ENCODE results near the gene NAV3.

The NAV3 gene

DNA sequence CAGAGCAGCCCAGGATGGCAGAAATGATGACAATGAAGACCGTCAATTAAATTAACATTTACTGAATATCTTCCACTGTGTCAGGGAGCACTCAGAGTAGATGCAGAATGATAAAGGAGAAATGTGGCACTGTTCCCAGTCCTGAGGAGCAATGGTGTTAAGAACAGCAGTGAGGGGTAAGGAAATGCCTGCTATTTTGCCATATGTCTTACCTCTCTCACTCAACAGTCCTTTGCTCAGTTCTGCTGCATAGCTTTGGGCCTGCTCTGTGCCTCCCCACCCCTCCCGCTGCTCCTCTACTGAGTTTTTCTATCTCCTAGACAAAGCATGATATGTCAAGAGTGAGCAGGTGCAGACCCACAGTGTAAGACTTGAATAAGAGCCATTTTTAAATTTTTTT lies 318.8 kb downstream of the NAV3 start:
- CTCF ChIA-PET: interaction anchor here (0.6 kb wide), 1 partner anchor 851 kb away, joined by 3 read pairs; no protein-coding TSS in a partner anchor
- no peak for DNase-seq (ENCODE audit: extremely low spot score)
- POLR2A ChIA-PET: no interaction called here

DNA sequence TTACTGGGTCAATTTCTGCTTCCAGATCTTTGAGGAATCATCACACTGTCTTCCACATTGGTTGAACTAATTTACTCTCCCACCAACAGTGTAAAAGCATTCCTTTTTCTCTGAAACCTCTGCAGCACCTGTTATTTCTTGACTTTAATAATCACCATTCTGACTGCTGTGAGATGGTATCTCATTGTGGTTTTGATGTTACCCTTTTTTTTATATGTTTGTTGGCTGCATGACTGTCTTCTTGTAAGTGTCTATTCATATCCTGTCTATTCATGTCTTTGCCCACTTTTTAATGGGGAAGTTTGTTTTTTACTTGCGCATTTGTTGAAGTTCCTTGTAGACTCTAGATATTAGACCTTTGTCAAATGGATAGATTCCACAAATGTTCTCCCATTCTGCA lies 324.9 kb downstream of the NAV3 start:
- no peak for DNase-seq (ENCODE audit: extremely low spot score)
- ChIA-PET POLR2A (no interaction called here), CTCF (no interaction called here)
- TF ChIP-seq ARNT (IDR thresholded peaks at IDR 0.05) (no peak), SUZ12 (IDR thresholded peaks at IDR 0.05) (no peak), FOXM1 (IDR thresholded peaks at IDR 0.05; ENCODE audit: borderline replicate concordance) (no peak), BHLHE40 (IDR thresholded peaks at IDR 0.05; ENCODE audit: borderline replicate concordance) (no peak), ELF4 (IDR thresholded peaks at IDR 0.05) (no peak), TARDBP (IDR thresholded peaks at IDR 0.05) (no peak), ZNF384 (IDR thresholded peaks at IDR 0.05) (no peak)
- TF ChIP-seq, protein P1, sequence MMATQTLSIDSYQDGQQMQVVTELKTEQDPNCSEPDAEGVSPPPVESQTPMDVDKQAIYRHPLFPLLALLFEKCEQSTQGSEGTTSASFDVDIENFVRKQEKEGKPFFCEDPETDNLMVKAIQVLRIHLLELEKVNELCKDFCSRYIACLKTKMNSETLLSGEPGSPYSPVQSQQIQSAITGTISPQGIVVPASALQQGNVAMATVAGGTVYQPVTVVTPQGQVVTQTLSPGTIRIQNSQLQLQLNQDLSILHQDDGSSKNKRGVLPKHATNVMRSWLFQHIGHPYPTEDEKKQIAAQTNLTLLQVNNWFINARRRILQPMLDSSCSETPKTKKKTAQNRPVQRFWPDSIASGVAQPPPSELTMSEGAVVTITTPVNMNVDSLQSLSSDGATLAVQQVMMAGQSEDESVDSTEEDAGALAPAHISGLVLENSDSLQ (IDR thresholded peaks at IDR 0.05): no peak

More for the DNA sequence above, 318.8 kb downstream of the NAV3 start:
- TF ChIP-seq FOXA1 (IDR thresholded peaks at IDR 0.05) (no peak), HDGF (IDR thresholded peaks at IDR 0.05; ENCODE audit: borderline replicate concordance) (no peak), L3MBTL2 (conservative IDR thresholded peaks at IDR 0.05) (no peak), SP1 (IDR thresholded peaks at IDR 0.05) (no peak), FOXM1 (IDR thresholded peaks at IDR 0.05; ENCODE audit: borderline replicate concordance) (no peak), ARNT (IDR thresholded peaks at IDR 0.05) (no peak)
- TF ChIP-seq, protein P1 (IDR thresholded peaks at IDR 0.05): no peak

DNA sequence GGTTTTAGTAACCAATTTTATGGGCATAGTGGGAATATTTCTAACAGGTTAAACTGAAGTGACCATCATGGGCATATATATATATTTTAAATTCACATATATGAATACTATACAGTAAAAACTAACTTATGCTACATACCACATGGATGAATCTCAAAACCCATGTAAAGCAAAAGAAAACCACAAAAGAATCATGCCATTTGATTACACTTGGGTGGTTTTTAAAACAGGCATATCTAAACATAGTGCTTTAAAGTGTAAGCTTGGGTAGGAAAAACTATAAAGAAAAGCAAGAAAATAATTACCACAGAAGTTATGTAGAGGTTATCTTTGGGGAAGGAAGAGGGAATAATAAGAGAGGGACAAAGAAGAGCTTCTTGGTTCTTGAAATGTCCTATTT lies 326.1 kb downstream of the NAV3 start:
- DNase-seq (ENCODE audit: extremely low spot score): no peak

DNA sequence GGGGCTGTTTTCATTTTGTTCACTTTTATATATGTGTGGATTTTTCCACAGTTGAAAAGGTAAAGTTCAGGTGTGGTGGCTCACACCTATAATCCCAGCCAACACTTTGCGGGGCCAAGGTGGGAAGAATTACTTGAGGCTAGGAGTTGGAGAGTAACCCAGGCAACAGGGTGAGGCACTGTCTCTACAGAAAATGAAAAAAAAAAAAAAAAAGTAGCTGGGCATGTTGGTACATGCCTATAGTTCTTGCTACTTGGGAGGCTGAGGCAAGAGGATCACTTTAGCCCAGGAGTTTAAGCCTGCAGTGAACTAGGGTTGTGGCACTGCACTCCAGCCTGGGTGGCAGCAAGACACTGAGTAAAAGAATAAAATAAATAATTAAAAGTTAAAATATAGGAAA lies 326.5 kb downstream of the NAV3 start:
- ChIA-PET POLR2A (no interaction called here), CTCF (no interaction called here)
- TF ChIP-seq LEF1 (IDR thresholded peaks at IDR 0.05; ENCODE audit: borderline replicate concordance): no peak
- peak; percentile 62; the same call in 1 of the 2 replicates for TF ChIP-seq ZNF384 (IDR thresholded peaks at IDR 0.05)
- DNase-seq (ENCODE audit: extremely low spot score): no peak

More for the DNA sequence above, 326.1 kb downstream of the NAV3 start:
- TF ChIP-seq FOXA1 (IDR thresholded peaks at IDR 0.05): no peak
- POLR2A ChIA-PET: no interaction called here
- CTCF ChIA-PET: no interaction called here

DNA sequence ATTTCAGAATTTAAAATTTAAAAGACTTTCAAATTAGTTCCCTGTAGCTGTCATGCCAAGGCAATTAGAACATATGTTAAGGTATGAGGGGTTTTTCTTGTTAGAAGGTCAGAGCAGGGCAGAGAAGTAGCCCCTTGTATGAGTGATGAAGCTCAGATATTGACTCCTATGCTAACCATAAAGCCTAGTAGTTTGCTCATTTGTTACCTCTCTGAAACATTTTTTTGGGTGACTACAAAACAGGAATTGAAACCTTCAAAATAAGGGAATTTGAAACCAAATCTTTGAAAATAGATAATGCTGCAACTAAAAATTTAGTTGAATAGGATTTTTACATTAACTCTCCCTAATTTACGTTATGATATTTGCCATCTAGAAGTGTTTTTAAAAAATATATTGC lies 333.5 kb downstream of the NAV3 start:
- TF ChIP-seq HDGF (IDR thresholded peaks at IDR 0.05; ENCODE audit: borderline replicate concordance) (no peak), FOXK2 (IDR thresholded peaks at IDR 0.05) (no peak), TARDBP (IDR thresholded peaks at IDR 0.05) (no peak), FOXM1 (IDR thresholded peaks at IDR 0.05; ENCODE audit: borderline replicate concordance) (no peak), ELF4 (IDR thresholded peaks at IDR 0.05) (no peak), NFRKB (IDR thresholded peaks at IDR 0.05) (no peak)
- ChIA-PET CTCF (interaction anchor here (1.0 kb wide), 1 partner anchor 134 kb away, joined by 3 read pairs; no protein-coding TSS in a partner anchor), POLR2A (no interaction called here)
- DNase-seq (ENCODE audit: extremely low spot score): no peak

DNA sequence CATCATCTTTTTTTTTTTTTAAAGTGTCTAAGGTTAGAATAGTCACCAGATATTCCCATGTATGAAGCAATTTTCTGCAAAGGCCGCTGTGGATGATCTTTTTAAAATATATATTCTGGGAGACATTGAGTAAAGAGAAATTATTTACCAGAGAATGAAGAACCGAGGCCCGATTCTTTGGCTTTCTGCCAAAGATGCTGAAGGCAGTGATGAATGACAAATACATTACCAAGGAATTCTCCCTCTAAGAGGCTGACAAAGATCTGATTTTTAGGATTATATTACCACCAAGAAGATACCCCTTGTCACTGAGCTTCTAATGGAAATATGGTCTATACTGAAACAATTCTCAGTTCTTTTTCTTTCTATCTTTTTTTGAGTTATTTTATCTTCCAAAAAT lies 336.8 kb downstream of the NAV3 start:
- CTCF ChIA-PET: no interaction called here
- DNase-seq (ENCODE audit: extremely low spot score): no peak
- no peak for TF ChIP-seq ARNT (IDR thresholded peaks at IDR 0.05)
- no peak for TF ChIP-seq SP1 (IDR thresholded peaks at IDR 0.05)
- TF ChIP-seq HDGF (IDR thresholded peaks at IDR 0.05; ENCODE audit: borderline replicate concordance): no peak
- no peak for TF ChIP-seq NFRKB (IDR thresholded peaks at IDR 0.05)
- TF ChIP-seq, protein P1 (IDR thresholded peaks at IDR 0.05): peak; percentile 68
- TF ChIP-seq SUZ12 (IDR thresholded peaks at IDR 0.05): no peak
- no peak for TF ChIP-seq ELF4 (IDR thresholded peaks at IDR 0.05)
- POLR2A ChIA-PET: no interaction called here

DNA sequence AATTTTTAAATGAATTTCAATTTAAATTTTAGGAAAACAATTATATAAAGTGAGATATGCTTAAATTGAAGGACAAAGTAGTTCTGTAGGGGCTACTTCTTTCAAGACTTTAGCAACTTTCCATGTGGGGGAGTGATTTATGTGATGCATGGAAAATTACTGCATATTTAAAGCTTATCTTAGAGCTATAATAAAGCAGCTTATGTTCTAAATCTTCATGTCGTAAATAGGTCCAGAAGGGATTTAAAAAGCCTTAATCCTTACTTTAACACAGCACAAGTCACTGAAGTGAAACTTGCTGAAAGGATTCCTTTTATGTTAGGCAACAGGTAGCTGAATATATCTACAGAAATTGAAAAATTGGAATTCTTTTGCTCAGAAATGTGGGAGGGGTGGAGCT lies 340.4 kb downstream of the NAV3 start:
- CTCF ChIA-PET: interaction anchor here (0.7 to 1.3 kb wide), 2 partner anchors 289 to 1520 kb away, joined by 3 to 4 read pairs; partner anchors contain the start of gene PAWR
- TF ChIP-seq, protein P1 (IDR thresholded peaks at IDR 0.05): peak; percentile 62
- no peak for TF ChIP-seq ELF4 (IDR thresholded peaks at IDR 0.05)
- TF ChIP-seq TARDBP (IDR thresholded peaks at IDR 0.05): no peak
- POLR2A ChIA-PET: no interaction called here
- no peak for DNase-seq (ENCODE audit: extremely low spot score)

DNA sequence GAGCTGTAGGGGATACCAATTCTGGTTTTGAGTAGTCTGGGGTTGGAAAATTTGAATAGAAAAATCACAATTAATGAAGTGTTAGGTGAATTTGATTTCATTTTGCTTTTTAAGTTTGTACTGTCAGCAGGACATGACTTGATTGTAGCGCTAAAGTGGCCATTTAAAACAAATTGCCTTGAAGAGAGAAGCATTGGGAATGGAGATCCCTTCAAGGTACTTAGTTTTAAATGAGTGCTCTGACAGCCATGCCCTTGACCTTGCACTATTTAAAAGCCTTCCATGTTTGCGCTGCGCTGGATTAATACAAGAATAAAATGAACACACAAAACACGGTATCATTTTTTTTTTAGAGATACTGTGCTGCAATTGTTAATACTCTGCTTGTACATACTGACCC lies 345.9 kb downstream of the NAV3 start:
- POLR2A ChIA-PET: no interaction called here
- DNase-seq (ENCODE audit: extremely low spot score): no peak
- CTCF ChIA-PET: no interaction called here
- no peak for TF ChIP-seq SP1 (IDR thresholded peaks at IDR 0.05)
- TF ChIP-seq ELF4 (IDR thresholded peaks at IDR 0.05): no peak
- no peak for TF ChIP-seq L3MBTL2 (conservative IDR thresholded peaks at IDR 0.05)
- TF ChIP-seq NFRKB (IDR thresholded peaks at IDR 0.05): no peak
- TF ChIP-seq FOXA1 (IDR thresholded peaks at IDR 0.05): no peak
- no peak for TF ChIP-seq ARNT (IDR thresholded peaks at IDR 0.05)
- TF ChIP-seq CTBP1 (IDR thresholded peaks at IDR 0.05; ENCODE audit: borderline replicate concordance): no peak
- TF ChIP-seq, protein P1 (IDR thresholded peaks at IDR 0.05): no peak
- TF ChIP-seq HDGF (IDR thresholded peaks at IDR 0.05; ENCODE audit: borderline replicate concordance): no peak
- TF ChIP-seq SUZ12 (IDR thresholded peaks at IDR 0.05): no peak
- TF ChIP-seq TARDBP (IDR thresholded peaks at IDR 0.05): no peak
- no peak for TF ChIP-seq FOXM1 (IDR thresholded peaks at IDR 0.05; ENCODE audit: borderline replicate concordance)
- no peak for TF ChIP-seq ZNF384 (IDR thresholded peaks at IDR 0.05)
- no peak for TF ChIP-seq LEF1 (IDR thresholded peaks at IDR 0.05; ENCODE audit: borderline replicate concordance)
- no peak for TF ChIP-seq FOXK2 (IDR thresholded peaks at IDR 0.05)
- TF ChIP-seq BHLHE40 (IDR thresholded peaks at IDR 0.05; ENCODE audit: borderline replicate concordance): no peak

Data from HEK293T (cell line).